GM21381 (cell line): ENCODE data around the gene SDCBP2.
"Not testable (repeated sequence)": the region's sequence is repeated elsewhere in the genome, so short reads cannot be mapped to it uniquely, and the experiment has no call there.

Experiments used
- ATAC-seq: cut with Tn5 transposase; IDR thresholded peaks from one replicate; pipeline ENCODE4 v1.9.1; 2021; ENCODE audit warnings: mild to moderate bottlenecking, moderate library complexity; ENCODE audit not compliant: unreplicated experiment

The SDCBP2 gene

GRCh38 chr20:1360094-1360846 lies 31.3 kb upstream of the SDCBP2 start:
- no peak for ATAC-seq

GRCh38 chr20:1357921-1358671 lies 29.2 kb upstream of the SDCBP2 start:
- ATAC-seq: no peak

GRCh38 chr20:1353956-1354355 lies 25.0 kb upstream of the SDCBP2 start:
- ATAC-seq: no peak

GRCh38 chr20:1346315-1346969 lies 17.5 kb upstream of the SDCBP2 start:
- no peak for ATAC-seq

GRCh38 chr20:1345756-1346093 lies 16.8 kb upstream of the SDCBP2 start:
- ATAC-seq: no peak

GRCh38 chr20:1345030-1345755 lies 16.3 kb upstream of the SDCBP2 start:
- no peak for ATAC-seq

GRCh38 chr20:1343446-1344124 lies 14.6 kb upstream of the SDCBP2 start:
- ATAC-seq: not testable (repeated sequence)

GRCh38 chr20:1341561-1342265 lies 12.8 kb upstream of the SDCBP2 start:
- no peak for ATAC-seq

GRCh38 chr20:1338801-1339200 lies 9.9 kb upstream of the SDCBP2 start:
- ATAC-seq: no peak

GRCh38 chr20:1338096-1338495 lies 9.2 kb upstream of the SDCBP2 start:
- ATAC-seq: no peak

GRCh38 chr20:1337441-1337840 lies 8.5 kb upstream of the SDCBP2 start:
- no peak for ATAC-seq

GRCh38 chr20:1336699-1337367 lies 7.9 kb upstream of the SDCBP2 start:
- ATAC-seq: no peak

GRCh38 chr20:1335961-1336698 lies 7.2 kb upstream of the SDCBP2 start:
- ATAC-seq: no peak

- no peak for ATAC-seq
These were observed 5.8 kb upstream of the SDCBP2 start for GRCh38 chr20:1334761-1335160.

- no peak for ATAC-seq
These were observed 5.4 kb upstream of the SDCBP2 start for GRCh38 chr20:1334370-1334731.

- ATAC-seq: no peak
These were observed 4.8 kb upstream of the SDCBP2 start for GRCh38 chr20:1333462-1334369.

- ATAC-seq: no peak
These were observed 3.9 kb upstream of the SDCBP2 start for GRCh38 chr20:1332749-1333300.
